SK-N-SH (cell line): ENCODE data around the gene IL20. TPM values are rescaled to one million over a fixed set of nuclear protein-coding genes. Genes with fewer than 3 reads are reported as not detected.

ENCODE experiments used
- CTCF ChIA-PET: fragments of 300-600, 350-600 bp; formaldehyde crosslinking; extraction: SDS; loops from one replicate; lab custom pipeline; 2021; lab: Yijun Ruan, JAX
- POLR2A ChIA-PET: fragments of 350-600 bp; sonication (Branson Sonifier 250); formaldehyde crosslinking; extraction: SDS; loops from one replicate; lab custom pipeline; 2020; ENCODE audit warnings: antibody characterized with exemption, inconsistent platforms; lab: Yijun Ruan, JAX
- DNase-seq: peaks from one replicate; pipeline ENCODE4 v3.0.0; 2012
- H2AFZ ChIP-seq: fragments of 200-600 bp; sonication (generic); 2 replicates; pipeline ENCODE4 v1.8.1; 2016; ENCODE audit warnings: antibody characterized with exemption, mild to moderate bottlenecking, low read depth
- H3F3A ChIP-seq: fragments of 200-600 bp; sonication (generic); replicated peaks from 2 replicates; pipeline ENCODE3; 2016; ENCODE audit warnings: antibody characterized with exemption, mild to moderate bottlenecking; ENCODE audit not compliant: insufficient read depth
- H3K27ac ChIP-seq, 2 experiments: fragments of 200-500 bp in 1 of 2; fragments of 200-600 bp in 1 of 2; sonication (Bioruptor generic) in 1 of 2; sonication (generic), shearing (Covaris generic) in 1 of 2; 2 replicates each; pipeline versions ENCODE4 v1.5.1 to v1.6.1; 2014 to 2016; ENCODE audit warnings: low read depth in 2 of 2, inconsistent platforms in 1 of 2, low read length in 1 of 2, mild to moderate bottlenecking in 1 of 2, mixed read lengths in 1 of 2
- H3K27me3 ChIP-seq: fragments of 200-600 bp; sonication (generic), shearing (Covaris generic); 2 replicates; pipeline ENCODE4 v1.6.1; 2016; ENCODE audit warnings: mixed run types; ENCODE audit not compliant: insufficient read depth
- H3K36me3 ChIP-seq, 2 experiments: fragments of 200-500 bp in 1 of 2; fragments of 200-600 bp in 1 of 2; sonication (Bioruptor generic) in 1 of 2; sonication (generic) in 1 of 2; replicated peaks in 1 of 2; 2 replicates each; pipeline versions ENCODE3 to v1.5.1; 2014 to 2016; ENCODE audit warnings: low read length in 1 of 2, mild to moderate bottlenecking in 1 of 2; ENCODE audit not compliant: insufficient read depth in 2 of 2, control insufficient read depth in 1 of 2
- H3K4me1 ChIP-seq, 2 experiments: fragments of 200-500 bp in 1 of 2; fragments of 200-600 bp in 1 of 2; sonication (Bioruptor generic) in 1 of 2; sonication (generic), shearing (Covaris generic) in 1 of 2; 2 replicates each; pipeline versions ENCODE4 v1.5.1 to v1.6.1; 2014 to 2016; ENCODE audit warnings: low read depth in 1 of 2, low read length in 1 of 2, mixed run types in 1 of 2; ENCODE audit not compliant: insufficient read depth in 2 of 2, control insufficient read depth in 1 of 2
- H3K4me2 ChIP-seq: fragments of 200-600 bp; sonication (generic), shearing (Covaris generic); 2 replicates; pipeline ENCODE4 v1.6.1; 2017; ENCODE audit warnings: mixed run types
- H3K4me3 ChIP-seq, 2 experiments: fragments of 200-500 bp in 1 of 2; fragments of 200-600 bp in 1 of 2; sonication (Bioruptor generic) in 1 of 2; sonication (generic), shearing (Covaris generic) in 1 of 2; 2 replicates each; pipeline versions ENCODE4 v1.5.1 to v1.8.1; 2014 to 2016; ENCODE audit warnings: low read depth in 2 of 2, inconsistent platforms in 1 of 2, low read length in 1 of 2, mild to moderate bottlenecking in 1 of 2, mixed read lengths in 1 of 2, moderate library complexity in 1 of 2
- H3K79me2 ChIP-seq: fragments of 200-600 bp; sonication (generic); 2 replicates; pipeline ENCODE4 v1.8.1; 2017; ENCODE audit warnings: mild to moderate bottlenecking; ENCODE audit not compliant: insufficient read depth
- H3K9ac ChIP-seq: fragments of 200-600 bp; sonication (generic); 2 replicates; pipeline ENCODE4 v1.6.1; 2017; ENCODE audit warnings: mixed run types
- H3K9me2 ChIP-seq: fragments of 200-600 bp; sonication (generic); 2 replicates; pipeline ENCODE4 v1.6.1; 2017; ENCODE audit warnings: mixed run types
- H3K9me3 ChIP-seq: fragments of 200-600 bp; sonication (generic); 2 replicates; pipeline ENCODE4 v1.6.1; 2017; ENCODE audit warnings: mixed run types, mild to moderate bottlenecking, moderate library complexity
- H4K20me1 ChIP-seq: fragments of 200-600 bp; sonication (generic); 2 replicates; pipeline ENCODE4 v1.6.1; 2017; ENCODE audit warnings: mild to moderate bottlenecking, mixed run types; ENCODE audit not compliant: insufficient read depth
- CHD2 ChIP-seq: fragments of 150-350 bp; IDR thresholded peaks from 2 replicates; pipeline ENCODE4 v1.6.1; 2018; ENCODE audit warnings: low read length; ENCODE audit not compliant: partially characterized antibody
- FOSL2 ChIP-seq: IDR thresholded peaks from 2 replicates; pipeline ENCODE4 v1.4.0; 2012; ENCODE audit warnings: low read depth, mild to moderate bottlenecking, moderate library complexity, borderline replicate concordance
- FOXJ3 ChIP-seq: sonication (generic); formaldehyde crosslinking; IDR thresholded peaks from 2 replicates; pipeline ENCODE4 v1.5.1; 2020; ENCODE audit warnings: mild to moderate bottlenecking, missing genetic modification reagents
- GABPA ChIP-seq: IDR thresholded peaks from 2 replicates; pipeline ENCODE4 v1.4.0; 2012; ENCODE audit warnings: low read depth, mild to moderate bottlenecking
- NFIC ChIP-seq: IDR thresholded peaks from 2 replicates; pipeline ENCODE4 v1.4.0; 2012; ENCODE audit warnings: borderline replicate concordance
- RAD21 ChIP-seq: IDR thresholded peaks from 2 replicates; pipeline ENCODE4 v1.6.1; 2012; ENCODE audit warnings: mild to moderate bottlenecking, low read length
- RXRA ChIP-seq: IDR thresholded peaks from 2 replicates; pipeline ENCODE4 v1.4.0; 2012; ENCODE audit warnings: low read depth, mild to moderate bottlenecking, borderline replicate concordance
- SMC3 ChIP-seq: IDR thresholded peaks from 2 replicates; pipeline ENCODE4 v1.6.1; 2012; ENCODE audit warnings: low read depth, low read length, improper control_type of control experiment
- TCF12 ChIP-seq: IDR thresholded peaks from 2 replicates; pipeline ENCODE4 v1.4.0; 2012
- YY1 ChIP-seq: IDR thresholded peaks from 2 replicates; pipeline ENCODE4 v1.4.0; 2012; ENCODE audit warnings: low read depth, mild to moderate bottlenecking
- WGBS: methylation state at CpG from one replicate; pipeline ENCODE4 v1.1.6; 2017; ENCODE audit warnings: low lambda C conversion rate; 5-methylcytosine and 5-hydroxymethylcytosine counted together
- polyA plus RNA-seq, 3 experiments: library from polyadenylated mRNA; depleted of rRNA; stranded (reverse); fragments of >200 nt; gene quantifications; 2 replicates each; pipeline ENCODE4 v1.2.3, GENCODE V29; 2012
- TF ChIP-seq, protein P1 (sequence below): fragments of 150-350 bp; IDR thresholded peaks from 2 replicates; pipeline ENCODE4 v1.6.1; 2017; ENCODE audit warnings: antibody characterized with exemption, low read length, low read depth, borderline replicate concordance
- TF ChIP-seq, protein P2 (sequence below): fragments of 200-600 bp; sonication (generic); IDR thresholded peaks from 2 replicates; pipeline ENCODE4 v1.6.1; 2017; ENCODE audit warnings: antibody characterized with exemption, mild to moderate bottlenecking, moderate library complexity
- TF ChIP-seq, protein P3 (sequence below): IDR thresholded peaks from 2 replicates; pipeline ENCODE4; 2012
- TF ChIP-seq, protein P4 (sequence below): IDR thresholded peaks from 2 replicates; pipeline ENCODE4 v1.4.0; 2012; ENCODE audit warnings: low read depth, borderline replicate concordance

IL20 gene
- polyA plus RNA-seq, 1 of the 3 experiments (the other 2 are of a cell fraction), result not detected

DNA sequence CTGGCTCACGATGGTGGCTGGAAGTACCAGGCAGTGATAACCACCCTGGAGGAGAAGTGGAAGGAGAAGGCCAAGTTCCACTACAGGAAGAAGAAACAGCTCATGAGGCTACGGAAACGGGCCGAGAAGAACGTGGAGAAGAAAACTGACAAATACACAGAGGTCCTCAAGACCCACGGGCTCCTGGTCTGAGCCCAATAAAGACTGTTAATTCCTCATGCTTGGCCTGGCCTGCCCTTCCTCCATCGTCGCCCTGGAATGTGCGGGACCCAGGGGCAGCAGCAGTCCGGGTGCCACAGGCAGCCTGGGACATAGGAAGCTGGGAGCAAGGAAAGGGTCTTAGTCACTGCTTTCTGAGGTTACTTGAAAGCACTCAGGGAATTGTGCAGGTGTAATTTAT lies 42.6 kb downstream of the IL20 start:
- Histone ChIP-seq H3K27ac (no peak overlapping the region), H3K9ac (no peak overlapping the region), H3K4me2 (no peak overlapping the region), H3K79me2 (no peaks in the 10 kb centered on the region), H3K9me2 (no peaks in the 10 kb centered on the region), H3F3A (no peaks in the 10 kb centered on the region), H2AFZ (no peak overlapping the region), H3K36me3 (no peaks in the 10 kb centered on the region), H3K4me1 (peaks cover 0 to 10% of the 10 kb centered on the region in 2 experiments; a peak in 1 of 4 replicates), H3K27me3 (peaks cover 11% of the 10 kb centered on the region; the same call in 1 of the 2 replicates), H3K9me3 (no peaks in the 10 kb centered on the region), H3K4me3 (no peak overlapping the region), H4K20me1 (no peaks in the 10 kb centered on the region)
- ChIA-PET POLR2A (no interaction called here), CTCF (interaction anchor here (0.9 to 7.8 kb wide), 9 partner anchors 8 to 592 kb away, joined by 3 to 83 read pairs (median 6); partner anchors contain the start of gene IL24)
- TF ChIP-seq, protein P1, sequence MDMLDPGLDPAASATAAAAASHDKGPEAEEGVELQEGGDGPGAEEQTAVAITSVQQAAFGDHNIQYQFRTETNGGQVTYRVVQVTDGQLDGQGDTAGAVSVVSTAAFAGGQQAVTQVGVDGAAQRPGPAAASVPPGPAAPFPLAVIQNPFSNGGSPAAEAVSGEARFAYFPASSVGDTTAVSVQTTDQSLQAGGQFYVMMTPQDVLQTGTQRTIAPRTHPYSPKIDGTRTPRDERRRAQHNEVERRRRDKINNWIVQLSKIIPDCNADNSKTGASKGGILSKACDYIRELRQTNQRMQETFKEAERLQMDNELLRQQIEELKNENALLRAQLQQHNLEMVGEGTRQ, result no peak
- TF ChIP-seq RAD21 (no peak), NFIC (no peak), CHD2 (no peak), TCF12 (no peak), YY1 (no peak), SMC3 (no peak), RXRA (no peak), FOSL2 (no peak), GABPA (no peak), FOXJ3 (no peak)
- TF ChIP-seq, protein P2, sequence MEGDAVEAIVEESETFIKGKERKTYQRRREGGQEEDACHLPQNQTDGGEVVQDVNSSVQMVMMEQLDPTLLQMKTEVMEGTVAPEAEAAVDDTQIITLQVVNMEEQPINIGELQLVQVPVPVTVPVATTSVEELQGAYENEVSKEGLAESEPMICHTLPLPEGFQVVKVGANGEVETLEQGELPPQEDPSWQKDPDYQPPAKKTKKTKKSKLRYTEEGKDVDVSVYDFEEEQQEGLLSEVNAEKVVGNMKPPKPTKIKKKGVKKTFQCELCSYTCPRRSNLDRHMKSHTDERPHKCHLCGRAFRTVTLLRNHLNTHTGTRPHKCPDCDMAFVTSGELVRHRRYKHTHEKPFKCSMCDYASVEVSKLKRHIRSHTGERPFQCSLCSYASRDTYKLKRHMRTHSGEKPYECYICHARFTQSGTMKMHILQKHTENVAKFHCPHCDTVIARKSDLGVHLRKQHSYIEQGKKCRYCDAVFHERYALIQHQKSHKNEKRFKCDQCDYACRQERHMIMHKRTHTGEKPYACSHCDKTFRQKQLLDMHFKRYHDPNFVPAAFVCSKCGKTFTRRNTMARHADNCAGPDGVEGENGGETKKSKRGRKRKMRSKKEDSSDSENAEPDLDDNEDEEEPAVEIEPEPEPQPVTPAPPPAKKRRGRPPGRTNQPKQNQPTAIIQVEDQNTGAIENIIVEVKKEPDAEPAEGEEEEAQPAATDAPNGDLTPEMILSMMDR, result no peak
- TF ChIP-seq, protein P3, sequence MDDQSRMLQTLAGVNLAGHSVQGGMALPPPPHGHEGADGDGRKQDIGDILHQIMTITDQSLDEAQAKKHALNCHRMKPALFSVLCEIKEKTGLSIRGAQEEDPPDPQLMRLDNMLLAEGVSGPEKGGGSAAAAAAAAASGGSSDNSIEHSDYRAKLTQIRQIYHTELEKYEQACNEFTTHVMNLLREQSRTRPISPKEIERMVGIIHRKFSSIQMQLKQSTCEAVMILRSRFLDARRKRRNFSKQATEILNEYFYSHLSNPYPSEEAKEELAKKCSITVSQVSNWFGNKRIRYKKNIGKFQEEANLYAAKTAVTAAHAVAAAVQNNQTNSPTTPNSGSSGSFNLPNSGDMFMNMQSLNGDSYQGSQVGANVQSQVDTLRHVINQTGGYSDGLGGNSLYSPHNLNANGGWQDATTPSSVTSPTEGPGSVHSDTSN, result no peak
- TF ChIP-seq, protein P4, sequence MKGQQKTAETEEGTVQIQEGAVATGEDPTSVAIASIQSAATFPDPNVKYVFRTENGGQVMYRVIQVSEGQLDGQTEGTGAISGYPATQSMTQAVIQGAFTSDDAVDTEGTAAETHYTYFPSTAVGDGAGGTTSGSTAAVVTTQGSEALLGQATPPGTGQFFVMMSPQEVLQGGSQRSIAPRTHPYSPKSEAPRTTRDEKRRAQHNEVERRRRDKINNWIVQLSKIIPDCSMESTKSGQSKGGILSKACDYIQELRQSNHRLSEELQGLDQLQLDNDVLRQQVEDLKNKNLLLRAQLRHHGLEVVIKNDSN, result no peak
- WGBS, result 95% methylated on average over 10 of the region's 10 CpGs
- DNase-seq, result no peak
